Keratinocyte (primary cell): ENCODE data around the gene PRSS48.

Source experiments
- CTCF ChIP-seq, 3 experiments: IDR thresholded peaks in 1 of 3; conservative IDR thresholded peaks in 1 of 3; optimal IDR thresholded peaks in 1 of 3; 2 replicates in 2 of 3; 3 replicates in 1 of 3; pipeline versions ENCODE3 to v1.5.1; 2011; ENCODE audit warnings: low read length in 3 of 3, mild to moderate bottlenecking in 3 of 3, moderate library complexity in 2 of 3, control low read depth in 1 of 3, inconsistent platforms in 1 of 3; ENCODE audit not compliant: insufficient read depth in 2 of 3; ENCODE audit errors: extremely low read depth in 1 of 3
- EZH2 ChIP-seq: IDR thresholded peaks from one replicate; pipeline ENCODE4 v1.6.1; 2012; ENCODE audit warnings: inconsistent platforms, mild to moderate bottlenecking, low read length, moderate library complexity

- no peak for TF ChIP-seq CTCF (optimal IDR thresholded peaks at IDR 0.05 in 1 of 3, IDR thresholded peaks at IDR 0.05 in 1 of 3, conservative IDR thresholded peaks at IDR 0.05 in 1 of 3; ENCODE audit: extremely low read depth in 1 of 3, insufficient read depth in 2 of 3, low read length in 3 of 3)
- no peak for TF ChIP-seq EZH2
These were observed 29.6 kb upstream of the PRSS48 start for GRCh38 chr4:151247395-151247794.
